Ovary (tissue), 3 donors: ENCODE results near the gene HOMER1.

Experiments used
- CTCF ChIP-seq, 3 donors: fragments of 450-650 bp in 2 of 3; fragments of 200-600 bp in 1 of 3; IDR thresholded peaks; one replicate each; pipeline versions ENCODE4 v1.5.1 to v1.8.0; 2016 to 2022; ENCODE audit warnings: antibody characterized with exemption in 3 of 3, mild to moderate bottlenecking in 1 of 3
- EP300 ChIP-seq: sonication (generic); formaldehyde crosslinking; IDR thresholded peaks from one replicate; pipeline ENCODE4 v1.6.1; 2017; ENCODE audit warnings: antibody characterized with exemption
- POLR2A ChIP-seq: fragments of 450-650 bp; IDR thresholded peaks from one replicate; pipeline ENCODE4 v1.6.1; 2017; ENCODE audit warnings: antibody characterized with exemption, mild to moderate bottlenecking, moderate library complexity
- donor health status: DM: no; HTN: no; CAD: no.

DNA sequence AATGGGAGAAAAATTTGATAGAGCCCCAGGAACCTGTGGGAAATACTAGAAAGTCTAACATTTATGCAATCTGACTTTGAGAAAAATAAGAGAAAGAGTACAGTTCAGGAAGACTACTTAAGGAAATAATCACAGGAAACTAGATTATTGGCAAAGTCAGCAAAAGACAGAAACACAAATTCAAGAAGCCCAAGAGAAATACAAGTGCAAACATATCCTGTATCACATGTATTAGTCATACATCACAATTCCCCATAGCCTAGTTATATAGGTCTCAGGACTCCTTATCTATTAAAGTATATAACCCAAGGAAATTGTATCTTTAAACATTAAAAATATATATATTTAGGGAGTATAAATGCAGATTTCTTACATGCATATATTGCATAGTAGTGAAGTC is 100.8 kb downstream of the HOMER1 start:
- TF ChIP-seq CTCF (IDR thresholded peaks at IDR 0.05) (no peak), POLR2A (no peak), EP300 (no peak)
